ENCODE data around the gene TBC1D30.

TBC1D30 gene

DNA sequence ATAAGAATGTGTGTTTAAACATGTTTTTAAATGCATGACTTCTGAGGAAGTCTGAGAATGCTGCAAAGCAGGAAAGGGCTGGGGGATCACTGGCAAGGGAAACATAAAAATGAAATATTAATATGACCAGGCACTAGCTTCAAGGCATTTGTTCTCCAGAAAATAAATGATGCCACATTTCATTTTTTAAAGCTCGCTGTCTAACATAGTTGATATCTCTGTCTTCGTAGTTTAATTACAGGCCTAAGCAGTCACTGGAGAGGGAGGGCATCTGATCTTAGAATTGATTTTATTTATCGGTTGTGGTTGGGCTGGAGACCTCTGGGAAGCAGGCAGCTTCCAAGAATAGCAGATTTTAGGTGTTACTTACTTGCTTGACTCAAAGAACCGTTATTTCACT lies 87.5 kb downstream of the TBC1D30 start:
- DNase-seq (ENCODE audit: low spot score): no peak

DNA sequence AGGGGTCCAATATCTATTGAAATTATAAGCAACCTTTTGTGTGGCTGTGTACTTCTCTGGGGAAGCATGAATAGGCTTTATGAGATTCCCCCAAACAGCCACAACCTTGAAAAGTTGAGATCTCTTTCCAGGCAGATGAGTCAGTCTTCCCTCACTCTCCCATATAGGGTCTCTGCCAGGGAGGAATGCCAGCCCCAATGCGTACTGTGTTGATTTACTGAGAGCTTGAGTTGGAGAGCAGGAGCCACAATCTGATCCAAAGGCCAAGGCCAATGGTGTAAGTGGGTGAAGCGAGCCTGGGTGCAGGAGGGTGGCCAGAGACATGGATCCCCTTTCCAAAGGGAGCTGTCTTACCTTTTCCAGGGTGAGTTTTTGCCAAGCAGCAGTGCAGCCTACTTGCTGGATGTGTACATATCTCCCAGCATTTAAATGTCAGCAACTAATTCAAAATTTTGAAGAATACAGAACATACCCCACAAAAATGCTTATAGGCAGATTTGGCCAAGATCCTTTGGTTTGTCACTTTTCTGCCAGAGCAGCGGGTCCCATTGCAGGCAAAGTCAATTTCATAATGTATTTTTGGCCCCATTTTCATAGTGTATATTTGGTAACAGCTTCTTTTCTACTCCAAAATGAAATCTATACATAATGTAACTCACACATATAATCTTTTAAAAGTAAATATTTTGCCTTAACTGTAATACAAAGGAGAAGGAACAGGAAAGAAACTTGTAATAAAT lies 88.2 kb downstream of the TBC1D30 start:
- DNase-seq (ENCODE audit: low spot score): no peak

DNA sequence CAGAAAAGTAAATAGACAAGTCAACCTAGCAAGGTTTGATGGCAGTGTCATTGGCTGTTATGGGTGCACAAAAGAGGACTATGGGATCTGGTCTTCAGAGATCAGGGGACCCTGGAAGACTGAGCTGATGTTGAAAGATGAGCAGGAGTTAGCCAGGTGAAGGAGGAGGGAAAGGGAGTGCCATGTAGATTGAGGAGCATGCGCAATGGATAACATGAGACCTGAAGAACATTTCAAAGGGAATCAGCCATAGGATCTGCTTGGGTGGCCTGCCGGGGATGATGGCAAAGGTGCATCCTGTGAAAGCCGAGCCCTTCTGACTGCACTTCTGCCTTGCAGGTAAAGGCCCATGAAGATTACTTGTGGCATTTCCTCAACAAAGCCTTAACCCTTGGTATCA lies 90.8 kb downstream of the TBC1D30 start:
- no peak for DNase-seq (ENCODE audit: low spot score)

DNA sequence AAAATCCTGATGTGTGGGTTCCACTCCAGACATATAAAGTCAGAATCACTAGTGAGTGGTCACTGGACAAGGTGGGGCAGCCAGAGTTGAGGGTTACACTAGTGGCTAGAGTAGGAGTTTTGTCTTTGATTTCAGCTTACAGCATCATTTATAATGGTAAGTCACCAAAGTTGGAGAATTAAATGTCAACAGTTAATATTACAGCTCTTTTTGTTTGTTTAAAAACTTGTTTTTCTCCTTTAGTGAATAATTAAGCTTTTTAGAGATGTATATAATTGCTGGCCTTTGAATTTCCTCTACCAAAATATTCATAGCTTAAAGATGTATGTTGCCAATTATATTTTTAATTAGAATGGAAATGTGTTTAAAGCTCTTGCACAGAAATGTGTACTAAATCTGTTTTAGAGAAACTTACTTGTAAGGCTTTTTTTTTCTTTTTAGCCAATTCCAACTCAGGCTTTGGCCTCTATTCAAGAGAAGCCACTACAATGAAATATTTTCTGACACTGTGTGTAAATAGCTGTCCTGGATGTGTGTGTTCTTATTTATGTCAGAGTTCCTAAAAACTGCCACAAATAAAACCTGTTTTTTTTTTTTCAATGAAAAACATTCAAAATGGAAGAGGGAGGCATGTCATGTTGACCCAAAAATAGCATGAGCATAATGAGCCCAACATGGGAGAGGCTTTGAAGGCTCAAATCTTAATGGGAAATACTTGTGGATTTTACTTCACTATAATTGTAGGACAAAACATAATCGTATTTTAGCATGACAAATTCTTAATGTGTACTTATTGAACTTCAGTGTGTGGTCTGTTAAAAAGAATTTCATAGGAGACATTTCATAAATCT lies 92.2 kb downstream of the TBC1D30 start:
- no peak for DNase-seq (ENCODE audit: low spot score)

DNA sequence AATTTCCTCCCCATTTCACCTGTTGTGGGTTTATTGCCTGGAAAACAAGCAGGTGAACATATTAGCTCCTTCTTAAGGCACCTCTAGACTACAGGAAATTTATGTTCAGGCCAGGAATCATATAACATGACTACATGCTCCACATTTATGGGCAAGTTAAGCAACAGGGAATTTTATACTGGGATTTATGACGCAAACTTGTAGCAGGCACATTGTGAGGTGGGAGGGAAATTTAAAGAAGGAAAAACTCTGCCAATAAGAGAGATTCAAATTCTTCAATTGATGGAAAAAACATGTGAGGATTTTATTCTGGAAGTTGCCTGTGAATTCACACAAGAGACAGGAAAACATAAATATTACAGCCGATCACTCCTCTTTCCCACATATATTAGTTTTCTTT lies 93.9 kb downstream of the TBC1D30 start:
- DNase-seq (ENCODE audit: low spot score): no peak

DNA sequence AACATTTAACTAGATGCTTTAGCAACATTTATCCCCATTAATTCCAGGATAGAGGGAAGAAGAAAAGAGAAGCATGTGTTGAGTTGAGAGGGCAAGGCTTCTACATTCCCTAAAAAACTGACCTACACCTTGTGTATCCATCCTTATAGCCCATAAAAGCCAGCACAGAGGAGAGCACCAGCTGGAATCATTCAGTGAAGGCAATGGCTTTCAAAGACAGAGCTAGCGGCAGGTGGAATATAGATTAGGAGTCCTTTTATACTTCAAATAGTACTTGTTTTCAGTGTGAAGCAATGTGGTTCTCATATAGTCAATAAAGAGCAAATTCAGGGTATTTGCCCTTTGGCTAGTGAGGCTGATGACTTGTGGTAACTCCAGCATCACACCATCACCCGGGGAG lies 94.4 kb downstream of the TBC1D30 start:
- DNase-seq (ENCODE audit: low spot score): no peak

DNA sequence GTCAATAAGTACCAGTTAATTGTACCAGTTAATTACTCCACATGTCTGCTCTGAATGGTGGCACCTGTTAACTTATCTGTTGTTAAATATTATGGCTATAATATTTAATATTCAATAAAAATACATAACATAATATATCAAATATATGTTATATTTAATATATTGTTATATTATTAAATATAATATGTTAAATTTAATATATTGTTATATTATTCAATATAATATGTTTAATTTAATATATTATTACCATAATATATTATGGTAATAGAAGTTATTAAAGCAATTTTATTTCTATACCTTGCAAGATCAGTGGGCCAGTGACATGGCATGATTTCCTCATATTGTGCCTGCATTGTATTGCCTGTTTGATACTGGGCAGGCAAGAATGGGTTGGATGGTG lies 98.4 kb downstream of the TBC1D30 start:
- no peak for DNase-seq (ENCODE audit: low spot score)

DNA sequence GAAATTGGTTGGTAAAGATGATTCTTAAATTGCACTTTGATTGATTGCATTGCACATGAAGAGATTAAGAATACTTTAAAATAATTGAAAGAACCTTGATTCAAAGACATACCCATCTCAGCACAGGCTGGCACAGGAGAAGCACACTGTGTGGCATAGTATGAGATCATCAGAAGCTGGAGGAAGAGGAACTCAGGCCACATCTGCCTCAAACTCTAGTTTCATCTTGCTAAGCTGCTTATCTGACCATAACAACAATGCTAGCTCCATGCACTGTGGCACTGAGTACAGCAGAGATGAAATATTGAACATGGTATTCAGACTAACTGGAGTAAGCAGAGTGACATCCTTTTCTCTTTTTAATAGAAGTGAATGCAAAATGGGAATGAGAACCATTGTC lies 99.1 kb downstream of the TBC1D30 start:
- DNase-seq (ENCODE audit: low spot score): no peak

Data from kidney capillary endothelial cell (primary cell).